ENCODE measurements around the gene MKKS. TPM values are rescaled to one million over a fixed set of nuclear protein-coding genes. Genes with fewer than 3 reads are reported as not detected.
A peak's percentile ranks its signal among the peaks of the same experiment; 100 is the strongest.

Gene MKKS
- total and polyA plus RNA-seq, 2 of the 13 experiments (the other 11 are each of a cell fraction or from before 2014, with no cell fraction given), result 26.7 to 34.5 TPM

DNA sequence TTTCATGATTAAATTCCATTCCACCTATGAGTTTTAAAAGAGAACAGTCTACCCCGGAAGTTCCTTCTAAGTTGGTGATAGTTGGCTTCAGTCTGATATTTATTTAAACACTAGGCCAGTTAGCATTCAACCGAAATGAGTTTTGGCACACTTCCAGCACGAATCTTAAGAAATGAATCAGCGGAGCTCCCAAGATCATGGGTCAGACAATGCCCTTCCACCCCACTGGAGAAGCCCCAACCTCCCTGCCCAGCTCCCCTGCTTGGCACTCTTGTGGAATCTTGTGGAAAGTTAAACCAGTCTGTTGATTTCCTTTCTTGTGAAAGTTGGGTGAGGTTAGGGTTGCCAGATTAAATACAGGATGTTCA, 64.3 kb downstream of the MKKS start:
- no peak overlapping the region for H2AFZ ChIP-seq (ENCODE audit: low read length)
- peak overlapping the region; percentile 2 to 54 (median 28); a peak in 4 of 6 replicates for H3K4me3 ChIP-seq (replicated peaks in 1 of 3; ENCODE audit: insufficient read depth in 1 of 3, low read depth in 2 of 3, low read length in 3 of 3)
- ChIA-PET POLR2A (interaction anchor here (0.9 to 1.6 kb wide), 4 partner anchors 21 to 302 kb away, joined by 3 to 5 read pairs (median 4); partner anchors contain the start of gene MKKS), CTCF (ENCODE audit: low intra/inter-chr PET ratio, low total read pairs) (no interaction called here)
- BruUV-seq (replicated peaks), result no TSS peak
- H3K27me3 ChIP-seq (ENCODE audit: control insufficient read depth in 1 of 2, insufficient read depth in 2 of 2, low read length in 2 of 2), result no peaks in the 10 kb centered on the region
- TF ChIP-seq REPIN1 (CRISPR knock-in tag; IDR thresholded peaks at IDR 0.05; ENCODE audit: borderline replicate concordance, low read depth) (0 out of 2 replicates have a peak, but pooled peaks have one; percentile 4), FOXJ3 (CRISPR knock-in tag; IDR thresholded peaks at IDR 0.05; ENCODE audit: borderline replicate concordance) (no peak), ZSCAN25 (CRISPR knock-in tag; IDR thresholded peaks at IDR 0.05) (peak; percentile 14; the same call in 1 of the 2 replicates), KMT2B (CRISPR knock-in tag; IDR thresholded peaks at IDR 0.05) (peak; percentile 16; the same call in 1 of the 2 replicates), TMF1 (CRISPR knock-in tag; IDR thresholded peaks at IDR 0.05; ENCODE audit: low read depth) (0 out of 2 replicates have a peak, but pooled peaks have one; percentile 43), ZNF543 (CRISPR knock-in tag; IDR thresholded peaks at IDR 0.05) (0 out of 2 replicates have a peak, but pooled peaks have one; percentile 13), MED8 (CRISPR knock-in tag; IDR thresholded peaks at IDR 0.05; ENCODE audit: insufficient replicate concordance) (no peak), SYNCRIP (IDR thresholded peaks at IDR 0.05; ENCODE audit: insufficient read depth, low read depth, low read length) (no peak), FOSL2 (CRISPR knock-in tag; IDR thresholded peaks at IDR 0.05) (peak; percentile 7; the same call in 1 of the 2 replicates), POLR2AphosphoS5 (IDR thresholded peaks at IDR 0.05; ENCODE audit: low read depth, low read length) (peak; percentile 9; the same call in 1 of the 2 replicates), ZFP90 (CRISPR knock-in tag; IDR thresholded peaks at IDR 0.05; ENCODE audit: borderline replicate concordance) (0 out of 2 replicates have a peak, but pooled peaks have one; percentile 2), POLR2G (IDR thresholded peaks at IDR 0.05; ENCODE audit: low read depth, low read length) (0 out of 2 replicates have a peak, but pooled peaks have one; percentile 15), ZNF510 (CRISPR knock-in tag; IDR thresholded peaks at IDR 0.05; ENCODE audit: low read depth) (0 out of 2 replicates have a peak, but pooled peaks have one; percentile 22)
- TF ChIP-seq, protein P1, sequence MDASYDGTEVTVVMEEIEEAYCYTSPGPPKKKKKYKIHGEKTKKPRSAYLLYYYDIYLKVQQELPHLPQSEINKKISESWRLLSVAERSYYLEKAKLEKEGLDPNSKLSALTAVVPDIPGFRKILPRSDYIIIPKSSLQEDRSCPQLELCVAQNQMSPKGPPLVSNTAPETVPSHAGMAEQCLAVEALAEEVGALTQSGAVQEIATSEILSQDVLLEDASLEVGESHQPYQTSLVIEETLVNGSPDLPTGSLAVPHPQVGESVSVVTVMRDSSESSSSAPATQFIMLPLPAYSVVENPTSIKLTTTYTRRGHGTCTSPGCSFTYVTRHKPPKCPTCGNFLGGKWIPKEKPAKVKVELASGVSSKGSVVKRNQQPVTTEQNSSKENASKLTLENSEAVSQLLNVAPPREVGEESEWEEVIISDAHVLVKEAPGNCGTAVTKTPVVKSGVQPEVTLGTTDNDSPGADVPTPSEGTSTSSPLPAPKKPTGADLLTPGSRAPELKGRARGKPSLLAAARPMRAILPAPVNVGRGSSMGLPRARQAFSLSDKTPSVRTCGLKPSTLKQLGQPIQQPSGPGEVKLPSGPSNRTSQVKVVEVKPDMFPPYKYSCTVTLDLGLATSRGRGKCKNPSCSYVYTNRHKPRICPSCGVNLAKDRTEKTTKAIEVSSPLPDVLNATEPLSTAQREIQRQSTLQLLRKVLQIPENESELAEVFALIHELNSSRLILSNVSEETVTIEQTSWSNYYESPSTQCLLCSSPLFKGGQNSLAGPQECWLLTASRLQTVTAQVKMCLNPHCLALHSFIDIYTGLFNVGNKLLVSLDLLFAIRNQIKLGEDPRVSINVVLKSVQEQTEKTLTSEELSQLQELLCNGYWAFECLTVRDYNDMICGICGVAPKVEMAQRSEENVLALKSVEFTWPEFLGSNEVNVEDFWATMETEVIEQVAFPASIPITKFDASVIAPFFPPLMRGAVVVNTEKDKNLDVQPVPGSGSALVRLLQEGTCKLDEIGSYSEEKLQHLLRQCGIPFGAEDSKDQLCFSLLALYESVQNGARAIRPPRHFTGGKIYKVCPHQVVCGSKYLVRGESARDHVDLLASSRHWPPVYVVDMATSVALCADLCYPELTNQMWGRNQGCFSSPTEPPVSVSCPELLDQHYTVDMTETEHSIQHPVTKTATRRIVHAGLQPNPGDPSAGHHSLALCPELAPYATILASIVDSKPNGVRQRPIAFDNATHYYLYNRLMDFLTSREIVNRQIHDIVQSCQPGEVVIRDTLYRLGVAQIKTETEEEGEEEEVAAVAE (CRISPR knock-in tag; IDR thresholded peaks at IDR 0.05; ENCODE audit: borderline replicate concordance), result 0 out of 2 replicates have a peak, but pooled peaks have one; percentile 13
- TF ChIP-seq, protein P2, sequence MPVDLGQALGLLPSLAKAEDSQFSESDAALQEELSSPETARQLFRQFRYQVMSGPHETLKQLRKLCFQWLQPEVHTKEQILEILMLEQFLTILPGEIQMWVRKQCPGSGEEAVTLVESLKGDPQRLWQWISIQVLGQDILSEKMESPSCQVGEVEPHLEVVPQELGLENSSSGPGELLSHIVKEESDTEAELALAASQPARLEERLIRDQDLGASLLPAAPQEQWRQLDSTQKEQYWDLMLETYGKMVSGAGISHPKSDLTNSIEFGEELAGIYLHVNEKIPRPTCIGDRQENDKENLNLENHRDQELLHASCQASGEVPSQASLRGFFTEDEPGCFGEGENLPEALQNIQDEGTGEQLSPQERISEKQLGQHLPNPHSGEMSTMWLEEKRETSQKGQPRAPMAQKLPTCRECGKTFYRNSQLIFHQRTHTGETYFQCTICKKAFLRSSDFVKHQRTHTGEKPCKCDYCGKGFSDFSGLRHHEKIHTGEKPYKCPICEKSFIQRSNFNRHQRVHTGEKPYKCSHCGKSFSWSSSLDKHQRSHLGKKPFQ (CRISPR knock-in tag; IDR thresholded peaks at IDR 0.05; ENCODE audit: insufficient replicate concordance), result peak; percentile 33
- peak; percentile 14 for ATAC-seq
- peak overlapping the region; percentile 70 for H3K27ac ChIP-seq (ENCODE audit: extremely low read length, insufficient read depth, low read length)
- H3K9me3 ChIP-seq (ENCODE audit: low read length), result no peaks in the 10 kb centered on the region
- peaks cover 76% of the 10 kb centered on the region for H3K4me1 ChIP-seq (ENCODE audit: insufficient read depth, low read length)
- no peaks in the 10 kb centered on the region for H3K79me2 ChIP-seq (ENCODE audit: insufficient read depth, low read length)
- H4K20me1 ChIP-seq (ENCODE audit: insufficient read depth, low read length), result no peaks in the 10 kb centered on the region
- intact Hi-C loops (cut with micrococcal nuclease; ENCODE audit: unreplicated experiment) (loop anchor here (1.0 to 5.0 kb wide), 7 partner anchors 20 to 338 kb away; partner anchors contain the start of genes JAG1, MKKS and SLX4IP), in situ Hi-C loops (cut with HindIII; ENCODE audit: extremely low pct_ligation_motif_present, low pct_unique_long_range_greater_than_20kb) (no loop called here)
- H3K9ac ChIP-seq (ENCODE audit: insufficient read depth, low read depth, low read length), result peak overlapping the region; percentile 21; the same call in 1 of the 2 replicates
- no peak for FAIRE-seq
- peak overlapping the region; percentile 71 for H3K4me2 ChIP-seq (ENCODE audit: low read depth, low read length)
- H3K36me3 ChIP-seq (replicated peaks in 1 of 2; ENCODE audit: control insufficient read depth in 1 of 2, insufficient read depth in 2 of 2, low read length in 2 of 2), result no peaks in the 10 kb centered on the region
- WGBS (ENCODE audit: low lambda C conversion rate), result 8% methylated on average over 4 of the region's 4 CpGs
- no peak for DNase-seq (ENCODE audit: low spot score)

Data from HepG2 (cell line).